HG03066 (cell line): Measurements from ENCODE around the gene FECH.
"Not testable (repeated sequence)": the region's sequence is repeated elsewhere in the genome, so short reads cannot be mapped to it uniquely, and the experiment has no call there.

Experiments used
- ATAC-seq: cut with Tn5 transposase; IDR thresholded peaks from one replicate; pipeline ENCODE4 v1.9.1; 2021; ENCODE audit warnings: low read depth; ENCODE audit not compliant: unreplicated experiment

The FECH gene, protein sequence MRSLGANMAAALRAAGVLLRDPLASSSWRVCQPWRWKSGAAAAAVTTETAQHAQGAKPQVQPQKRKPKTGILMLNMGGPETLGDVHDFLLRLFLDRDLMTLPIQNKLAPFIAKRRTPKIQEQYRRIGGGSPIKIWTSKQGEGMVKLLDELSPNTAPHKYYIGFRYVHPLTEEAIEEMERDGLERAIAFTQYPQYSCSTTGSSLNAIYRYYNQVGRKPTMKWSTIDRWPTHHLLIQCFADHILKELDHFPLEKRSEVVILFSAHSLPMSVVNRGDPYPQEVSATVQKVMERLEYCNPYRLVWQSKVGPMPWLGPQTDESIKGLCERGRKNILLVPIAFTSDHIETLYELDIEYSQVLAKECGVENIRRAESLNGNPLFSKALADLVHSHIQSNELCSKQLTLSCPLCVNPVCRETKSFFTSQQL

GRCh38 chr18:57586251-57587049 is at the start of gene FECH:
Gene FECH, minus strand, starts transcription at chr18:57586702. Its CDS starts 82 bp downstream, at chr18:57586620.
- ATAC-seq, result peak; percentile 93

GRCh38 chr18:57635003-57635822 is 48.7 kb upstream of the FECH start:
- ATAC-seq, result no peak

- no peak for ATAC-seq
Observed at GRCh38 chr18:57631697-57632096, 45.2 kb upstream of the FECH start.

- peak; percentile 38 for ATAC-seq
Observed at GRCh38 chr18:57630754-57631595, 44.5 kb upstream of the FECH start.

- peak; percentile 88 for ATAC-seq
Observed at GRCh38 chr18:57630002-57630753, 43.7 kb upstream of the FECH start.

- ATAC-seq, result no peak
Observed at GRCh38 chr18:57629422-57629821, 42.9 kb upstream of the FECH start.

DNA sequence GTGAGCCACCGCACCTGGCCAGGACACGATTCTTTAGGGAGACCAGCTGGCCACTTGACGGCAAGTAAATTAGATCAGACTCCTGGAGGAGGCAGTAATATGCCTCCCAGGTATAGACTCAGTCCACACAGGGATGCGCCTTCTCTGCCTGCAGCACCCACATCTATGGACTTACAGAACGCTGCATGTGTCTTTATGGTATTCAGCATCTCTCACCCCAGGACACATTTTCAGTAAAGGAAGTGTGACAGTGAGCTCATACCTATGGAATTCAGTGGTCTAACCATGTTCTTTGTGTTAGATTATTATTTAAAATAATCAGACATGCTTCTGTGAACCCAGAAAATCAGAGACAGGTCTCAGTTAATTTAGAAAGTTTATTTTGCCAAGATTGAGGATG is 41.0 kb upstream of the FECH start:
- ATAC-seq, result no peak

GRCh38 chr18:57624988-57625387 is 38.5 kb upstream of the FECH start:
- ATAC-seq, result no peak

DNA sequence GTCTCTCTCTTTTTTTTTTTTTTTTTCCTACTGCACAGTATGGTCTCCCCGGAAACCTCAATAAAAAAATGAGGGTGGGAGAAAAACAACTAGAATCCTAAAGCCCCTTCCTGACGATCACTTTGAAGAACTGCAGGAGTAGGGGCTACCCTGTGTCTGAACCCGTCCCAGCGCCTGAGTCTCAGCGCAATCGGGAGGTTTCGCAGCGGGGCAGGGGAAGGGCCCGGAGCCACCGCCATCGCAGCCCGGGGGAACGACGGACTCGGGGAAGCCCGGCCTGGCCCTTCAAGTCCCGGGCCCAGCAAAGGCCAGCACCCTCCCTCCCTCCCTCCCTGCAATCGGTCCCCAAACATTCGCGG is 34.7 kb upstream of the FECH start:
- peak; percentile 16 for ATAC-seq

GRCh38 chr18:57619876-57620275 is 33.4 kb upstream of the FECH start:
- no peak for ATAC-seq

DNA sequence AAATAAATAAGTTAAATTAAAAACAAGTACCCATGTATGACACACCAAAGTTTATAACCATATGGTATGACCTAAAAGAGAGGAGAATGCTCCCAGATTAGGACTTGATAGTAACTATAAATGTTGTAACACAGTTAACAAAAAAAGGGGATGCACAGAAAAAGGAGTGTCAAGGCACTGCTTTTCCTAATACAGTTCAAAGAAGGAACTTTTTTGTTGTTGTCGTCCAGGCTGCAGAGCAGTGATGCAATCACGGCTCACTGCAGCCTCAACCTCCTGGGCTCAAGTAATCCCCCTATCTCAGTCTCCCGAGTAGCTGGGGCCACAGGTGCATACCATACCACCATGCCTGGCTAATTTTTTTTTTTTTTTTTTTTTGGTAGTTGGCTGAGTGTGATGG is 32.4 kb upstream of the FECH start:
- no peak for ATAC-seq

DNA sequence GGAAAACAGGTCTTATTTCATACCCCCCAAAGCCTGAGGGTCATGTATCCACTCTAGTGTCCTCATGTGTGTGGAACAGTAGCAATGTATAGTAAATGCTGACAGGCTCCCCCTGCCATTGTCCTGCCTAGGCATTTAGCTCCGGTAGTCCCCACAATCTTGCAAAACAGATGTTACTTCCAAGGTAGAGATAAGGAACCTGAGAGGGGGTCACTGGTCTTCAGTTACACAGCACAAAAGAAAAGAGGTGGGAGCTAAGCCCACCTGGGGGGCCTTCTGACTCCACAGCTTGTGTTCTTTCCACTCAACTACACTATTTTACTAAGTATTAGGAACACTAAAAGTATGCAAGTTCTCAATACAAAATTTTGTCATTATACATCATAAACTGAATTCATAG is 17.4 kb upstream of the FECH start:
- ATAC-seq, result no peak

DNA sequence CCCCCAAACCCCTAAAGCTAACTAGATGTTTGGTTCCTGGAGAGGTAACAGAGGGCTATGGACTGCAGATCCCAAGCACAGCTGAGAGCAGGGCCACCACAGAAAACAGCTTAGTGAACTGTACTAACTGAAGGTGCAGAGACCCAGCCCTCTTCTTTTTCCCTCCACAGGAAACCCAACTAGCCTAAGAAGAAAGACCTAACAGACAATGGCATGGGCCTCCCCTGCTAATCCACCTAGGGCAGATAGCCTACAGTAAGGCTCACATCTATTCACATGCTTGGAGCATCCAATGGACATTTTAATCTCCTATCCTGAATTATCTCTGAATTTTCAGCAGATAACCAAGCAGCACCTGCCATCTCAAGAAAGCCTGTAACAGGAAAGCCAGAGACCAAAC is 8.8 kb upstream of the FECH start:
- no peak for ATAC-seq

- ATAC-seq, result not testable (repeated sequence)
Observed at GRCh38 chr18:57592716-57593115, 6.2 kb upstream of the FECH start.

- no peak for ATAC-seq
Observed at GRCh38 chr18:57589161-57589560, 2.7 kb upstream of the FECH start.

DNA sequence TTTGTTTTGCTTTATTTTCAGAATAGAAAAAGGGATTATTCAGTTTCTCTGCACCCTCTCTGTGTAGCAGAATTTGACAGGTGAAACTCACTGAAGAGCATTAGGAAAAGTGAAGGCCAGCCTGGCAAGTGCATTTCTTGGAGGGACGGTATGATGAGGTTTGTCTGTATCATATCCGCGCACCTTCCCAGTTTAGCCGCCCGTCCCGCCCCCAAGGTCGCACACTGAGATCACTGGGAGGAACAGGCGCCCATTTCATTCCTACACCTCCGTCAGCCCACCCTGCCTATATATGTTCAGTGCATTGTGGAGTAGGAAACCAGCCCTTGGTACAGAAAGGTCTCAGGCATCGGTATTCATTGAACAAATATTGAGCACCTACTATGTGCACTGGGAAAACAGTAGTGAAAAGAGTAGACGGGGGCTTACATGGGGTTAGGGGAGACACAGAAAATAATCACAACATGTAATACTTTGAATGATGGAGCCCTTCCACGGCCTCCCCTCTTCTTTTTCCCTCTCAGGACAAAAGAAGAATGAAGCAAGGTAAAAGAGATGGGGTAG is 678 bp upstream of the FECH start:
- ATAC-seq, result no peak

GRCh38 chr18:57585855-57586250 is 649 bp downstream of the FECH start:
- no peak for ATAC-seq

GRCh38 chr18:57585421-57585820 is 1.1 kb downstream of the FECH start:
- no peak for ATAC-seq

- ATAC-seq, result no peak
Observed at GRCh38 chr18:57584444-57584843, 2.1 kb downstream of the FECH start.
